ENCODE data around the gene ARID1B.

Gene ARID1B

DNA sequence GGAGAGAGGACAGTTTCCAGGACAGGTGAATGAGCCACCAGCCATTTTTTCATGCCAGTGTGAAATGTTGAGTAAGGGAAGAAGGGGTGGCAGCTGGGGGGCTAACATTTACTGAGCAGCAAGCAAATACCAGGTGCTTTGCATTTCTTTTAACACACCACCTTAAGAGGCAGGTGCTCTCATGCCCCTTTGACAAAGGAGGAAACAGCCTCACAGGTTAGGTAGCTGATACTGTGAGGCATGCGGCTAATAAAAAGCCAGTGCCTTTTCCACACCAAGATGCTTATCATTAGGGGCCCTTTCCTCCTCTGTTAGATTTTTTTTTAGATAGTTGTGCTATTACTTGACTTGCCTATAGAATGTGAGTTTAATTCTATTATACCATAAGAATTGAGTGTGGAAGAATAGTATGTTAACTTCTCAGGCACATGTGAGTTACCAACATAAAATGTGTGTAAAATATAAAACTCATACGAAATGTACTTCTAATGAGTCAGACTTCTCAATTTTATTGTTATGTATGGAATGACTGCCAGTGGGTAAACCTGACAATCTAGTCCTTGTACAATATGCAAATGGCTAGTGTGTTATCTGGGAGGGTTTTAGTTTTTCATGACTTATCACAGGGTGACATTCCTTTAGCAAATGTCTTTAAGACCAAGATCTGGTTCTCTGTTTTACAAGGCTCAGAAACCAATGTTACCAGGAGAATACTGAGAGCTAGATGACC lies 286.2 kb downstream of the ARID1B start:
- no peak for DNase-seq

- DNase-seq, result no peak
Measured at GRCh38 chr6:157063923-157064322, 286.7 kb downstream of the ARID1B start.

DNA sequence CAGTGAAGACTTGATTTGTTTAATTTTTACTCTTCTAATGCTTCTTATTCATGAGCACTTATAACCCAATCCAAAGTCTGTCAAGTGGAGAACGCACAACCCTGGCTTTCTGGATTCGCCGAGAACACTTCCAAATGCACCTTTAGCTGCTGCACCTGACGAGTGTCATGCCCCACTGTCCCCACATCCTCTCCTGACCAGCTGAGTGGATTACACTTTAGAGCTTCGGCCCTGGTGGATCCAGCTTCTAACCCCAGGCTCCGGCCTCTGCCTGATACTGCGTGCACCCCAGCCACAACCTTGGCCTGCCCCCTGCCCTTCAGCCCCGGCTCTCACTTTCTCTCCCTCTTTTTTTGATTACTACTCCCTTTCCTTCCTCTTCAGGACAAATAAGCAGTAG lies 287.3 kb downstream of the ARID1B start:
- DNase-seq, result no peak

DNA sequence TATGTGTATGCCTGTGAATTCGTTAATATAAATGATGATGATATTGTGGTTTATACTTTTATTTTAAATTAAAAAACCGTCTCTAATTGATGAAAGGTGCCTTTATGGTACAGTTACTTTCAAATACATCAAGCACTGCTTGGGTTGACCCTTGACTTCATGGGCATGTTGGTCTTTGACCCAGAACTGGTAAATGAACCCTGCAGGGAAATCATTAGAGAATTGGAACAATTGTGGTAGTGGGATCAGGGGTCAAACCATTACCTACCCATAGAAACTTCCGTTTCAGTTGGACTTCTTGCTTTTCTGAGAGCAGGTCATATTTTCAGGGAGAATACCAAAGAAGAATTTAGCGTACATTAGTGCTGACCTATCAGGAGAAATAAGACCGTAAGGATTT lies 288.2 kb downstream of the ARID1B start:
- no peak for DNase-seq

DNA sequence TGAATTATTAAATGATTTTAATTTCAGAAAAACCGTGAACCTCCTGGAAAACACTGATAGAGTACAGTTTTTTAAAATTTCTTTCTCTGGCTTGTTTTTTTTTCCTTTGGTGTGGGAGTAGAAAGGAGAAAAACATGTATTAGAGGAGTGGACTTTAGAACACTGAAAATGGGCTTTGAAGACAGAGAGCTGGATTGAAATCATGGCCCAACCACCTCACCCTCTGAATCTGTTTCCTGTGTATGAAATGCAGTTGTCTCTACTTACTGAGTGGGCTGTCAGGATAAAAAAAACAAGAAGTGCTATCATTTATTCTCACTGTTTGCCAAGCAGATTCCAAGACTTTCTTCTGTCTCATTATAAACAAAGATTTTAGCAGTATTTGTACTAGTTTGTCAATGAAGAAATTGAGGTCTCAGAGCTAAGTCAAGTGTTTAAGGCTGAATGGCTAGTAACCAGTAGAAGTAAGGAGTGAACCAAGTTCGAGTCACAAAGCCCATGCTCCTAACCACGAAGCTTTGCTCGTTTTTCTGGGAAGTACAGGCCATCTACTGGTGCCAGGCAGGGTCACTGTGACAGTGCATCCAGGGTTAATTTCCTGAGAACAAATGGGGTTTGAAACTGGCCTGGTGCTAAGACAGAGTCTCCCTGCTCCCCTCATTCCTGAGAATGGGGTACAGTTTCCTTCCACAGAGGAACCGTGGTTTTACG lies 289.8 kb downstream of the ARID1B start:
- DNase-seq, result no peak

- DNase-seq, result no peak
Measured at GRCh38 chr6:157067507-157067906, 290.3 kb downstream of the ARID1B start.

DNA sequence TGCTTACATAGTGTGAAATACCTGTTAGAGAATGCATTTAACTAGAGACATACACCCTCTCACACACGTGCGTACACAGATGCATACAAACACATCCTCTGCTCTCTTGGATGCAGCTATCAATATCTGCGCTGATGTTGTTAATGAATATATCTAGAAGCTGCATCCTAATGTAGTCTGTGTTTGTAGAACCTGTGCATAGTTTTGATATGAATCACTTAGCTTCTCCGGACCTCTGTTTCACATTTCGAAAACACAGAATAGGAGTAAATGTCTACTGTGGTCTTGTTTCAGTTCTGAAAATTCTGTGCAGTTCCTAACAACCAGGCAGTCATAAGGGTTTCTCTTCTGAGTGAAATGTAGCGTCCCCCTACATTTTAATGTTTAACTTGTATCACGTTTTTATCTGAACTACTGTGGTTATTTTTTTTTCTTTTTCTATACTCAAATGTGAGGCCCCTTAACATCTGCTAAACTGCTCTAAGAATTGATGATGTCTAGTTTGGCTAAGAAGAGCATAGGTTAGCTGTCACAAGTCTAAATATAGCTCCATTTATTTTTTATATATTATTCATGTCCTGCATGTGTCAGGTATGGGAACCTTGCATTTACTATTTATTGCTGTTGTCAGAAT lies 291.6 kb downstream of the ARID1B start:
- no peak for DNase-seq

DNA sequence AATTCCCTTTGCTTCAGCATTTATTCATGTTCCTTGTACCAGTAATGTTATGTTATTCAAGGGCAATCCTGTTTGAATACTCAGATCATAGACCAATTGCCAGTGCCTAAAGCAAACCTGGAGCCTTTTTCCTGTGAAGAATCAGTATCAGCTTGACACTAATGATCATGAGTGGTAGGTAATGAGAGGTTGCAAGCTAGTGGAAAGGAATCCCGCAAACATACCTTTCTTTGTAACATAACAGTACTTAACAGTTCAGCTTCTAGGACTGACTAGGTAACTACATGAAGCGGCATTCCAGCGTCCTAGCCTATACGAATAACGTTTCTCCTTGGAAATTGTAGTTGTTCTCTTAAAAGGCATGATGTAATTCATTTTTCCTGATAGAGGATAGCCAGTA lies 292.4 kb downstream of the ARID1B start:
- DNase-seq, result no peak

DNA sequence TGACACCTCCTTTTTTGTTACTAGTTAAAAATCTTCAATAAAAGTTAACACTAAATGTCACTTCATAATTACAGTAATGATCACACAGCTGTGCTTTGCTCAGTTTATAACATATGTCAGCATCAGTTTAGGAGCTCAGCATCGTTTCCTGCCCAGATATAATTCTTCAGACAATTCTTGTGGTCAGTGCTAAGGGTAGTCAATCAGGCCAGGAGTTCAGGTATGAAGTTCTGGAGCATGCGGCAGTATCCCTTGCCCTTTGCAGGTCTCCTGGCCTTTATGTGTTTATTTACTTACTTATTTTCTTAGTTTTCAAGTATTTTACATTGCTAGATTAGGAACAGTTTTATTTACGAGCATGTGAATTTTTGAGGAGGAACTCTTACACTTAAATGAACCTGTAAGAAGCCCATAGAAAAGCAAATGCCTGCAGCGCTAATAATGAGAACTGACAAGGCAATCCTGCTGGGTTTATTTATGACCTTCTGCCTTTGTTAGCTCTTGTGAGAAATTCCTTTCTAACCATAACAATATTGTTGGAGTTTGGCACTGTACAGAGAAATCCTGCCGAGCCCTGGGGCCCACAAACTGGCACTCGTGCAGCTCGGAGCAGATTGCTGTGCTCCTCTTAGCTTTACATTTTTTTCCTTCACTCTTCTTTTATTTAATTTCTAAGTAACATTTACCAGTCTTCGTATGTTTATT lies 293.4 kb downstream of the ARID1B start:
- peak; percentile 49 for DNase-seq

DNA sequence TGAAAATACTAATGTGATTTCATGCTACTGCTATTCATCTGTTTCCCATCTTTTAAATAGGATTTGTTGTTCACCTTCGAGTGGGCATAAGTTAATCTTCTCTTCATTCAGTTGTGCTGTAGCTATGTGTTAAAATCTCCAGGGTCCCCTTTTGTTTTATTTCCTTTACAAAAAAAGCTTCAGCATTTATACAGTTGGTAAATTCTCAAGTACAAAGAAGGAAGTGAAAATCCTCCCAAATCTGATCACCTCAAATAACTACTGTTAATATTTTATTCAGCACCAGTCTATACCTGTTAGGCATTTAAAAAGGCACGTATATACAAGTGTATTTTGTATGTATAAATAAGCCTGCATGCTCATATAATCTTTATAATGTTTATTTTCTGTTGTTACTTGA lies 294.9 kb downstream of the ARID1B start:
- DNase-seq, result no peak

GRCh38 chr6:157073596-157073995 lies 296.4 kb downstream of the ARID1B start:
- DNase-seq, result no peak

DNA sequence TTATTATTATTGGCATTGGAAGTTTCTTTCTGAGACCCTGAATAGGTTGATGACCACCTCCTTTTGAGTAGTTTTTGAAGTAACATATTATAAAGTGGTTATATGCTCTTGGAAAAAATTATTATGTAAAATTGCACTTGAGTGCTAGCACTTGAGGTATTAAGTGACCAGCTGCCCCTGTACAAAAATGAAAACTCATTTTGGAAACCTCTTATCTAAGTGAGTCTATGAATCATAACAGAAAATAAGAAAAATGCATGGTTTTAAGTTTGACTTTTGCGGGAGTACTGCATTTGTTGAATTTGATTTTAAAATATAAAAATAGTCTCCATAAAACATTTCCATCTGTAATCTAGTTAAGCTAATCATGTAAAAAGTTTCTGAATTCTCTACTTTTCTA lies 297.8 kb downstream of the ARID1B start:
- no peak for DNase-seq

- no peak for DNase-seq
Measured at GRCh38 chr6:157075549-157076450, 298.6 kb downstream of the ARID1B start.

GRCh38 chr6:157076451-157076822 lies 299.3 kb downstream of the ARID1B start:
- DNase-seq, result no peak

GRCh38 chr6:157077251-157077650 lies 300.1 kb downstream of the ARID1B start:
- no peak for DNase-seq

DNA sequence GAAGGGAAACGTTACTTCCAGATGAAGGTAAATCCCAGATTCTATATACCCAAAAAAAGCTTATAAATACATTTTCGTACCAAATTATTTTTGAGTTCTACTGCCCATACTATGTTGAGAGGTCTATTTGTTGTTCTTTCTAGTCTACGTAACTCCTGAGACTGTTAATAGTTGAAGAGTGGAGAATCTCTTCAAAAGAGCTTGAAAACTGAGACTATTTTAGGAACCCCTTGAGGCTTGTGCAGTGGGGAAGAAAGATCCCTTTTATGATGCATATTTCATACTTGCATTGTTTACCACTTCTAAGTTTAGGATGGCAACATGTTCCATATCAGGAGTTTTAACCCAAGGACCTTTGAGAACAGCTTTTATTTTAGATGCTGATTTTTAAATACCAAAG lies 301.1 kb downstream of the ARID1B start:
- DNase-seq, result no peak

DNA sequence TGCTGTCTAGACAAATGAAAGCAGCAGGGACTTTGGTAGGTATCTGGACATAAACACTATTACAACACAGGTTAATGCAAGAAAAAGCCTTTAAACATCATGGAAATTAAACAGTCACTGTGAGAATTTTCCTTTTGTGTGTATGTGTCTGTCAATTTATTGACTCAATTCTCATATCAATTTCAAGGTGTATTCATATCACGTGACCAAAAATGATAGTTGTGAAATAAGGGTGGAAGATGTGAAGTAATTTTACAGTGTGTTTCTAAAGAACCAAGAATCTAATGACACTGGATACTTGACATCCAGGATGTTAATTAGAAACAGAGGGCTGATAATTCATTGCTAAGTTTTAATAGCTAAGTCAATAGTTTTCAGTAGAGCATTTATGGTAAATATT lies 302.1 kb downstream of the ARID1B start:
- DNase-seq, result no peak

GRCh38 chr6:157079771-157080170 lies 302.6 kb downstream of the ARID1B start:
- no peak for DNase-seq

DNA sequence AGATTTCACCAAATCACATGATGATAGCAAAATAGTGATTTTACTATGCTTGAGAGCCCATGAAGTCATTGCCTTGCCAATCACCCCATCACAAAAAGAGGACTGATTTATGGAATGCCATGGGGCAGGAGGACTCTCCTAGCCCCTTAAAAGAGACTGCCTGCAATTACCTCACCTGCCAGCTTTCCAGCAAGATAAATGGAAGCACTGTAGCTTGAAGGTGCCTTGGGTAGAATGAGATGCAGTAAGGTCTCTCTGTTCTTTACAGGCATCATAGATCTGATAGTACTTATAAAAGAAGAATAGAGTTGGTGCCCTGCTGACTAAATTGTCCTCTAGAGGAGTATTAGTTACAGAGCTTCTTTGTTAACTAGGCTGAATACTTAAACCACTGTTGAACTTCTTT lies 303.8 kb downstream of the ARID1B start:
- no peak for DNase-seq

GRCh38 chr6:157083343-157083742 lies 306.2 kb downstream of the ARID1B start:
- no peak for DNase-seq

- DNase-seq, result no peak
Measured at GRCh38 chr6:157086632-157087031, 309.5 kb downstream of the ARID1B start.

DNA sequence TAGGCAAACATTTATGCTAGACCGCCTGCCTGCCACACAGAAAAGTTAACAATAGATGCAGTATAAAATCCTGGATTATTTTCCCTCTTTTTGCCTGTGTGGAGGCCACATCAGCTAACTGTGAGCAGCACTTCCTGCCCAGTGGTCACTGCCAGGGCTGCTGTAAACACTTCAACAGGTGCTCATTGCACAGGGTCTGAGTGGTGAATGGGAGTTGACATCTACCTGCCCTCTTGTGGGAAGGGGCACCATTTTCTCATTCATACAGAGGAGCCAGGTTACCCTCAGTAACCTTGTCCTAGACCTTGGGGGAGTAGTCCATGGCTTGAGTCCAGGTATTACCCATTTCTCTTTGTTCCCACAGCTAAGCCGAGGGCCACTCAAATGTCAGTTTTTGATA lies 310.8 kb downstream of the ARID1B start:
- DNase-seq, result no peak

DNA sequence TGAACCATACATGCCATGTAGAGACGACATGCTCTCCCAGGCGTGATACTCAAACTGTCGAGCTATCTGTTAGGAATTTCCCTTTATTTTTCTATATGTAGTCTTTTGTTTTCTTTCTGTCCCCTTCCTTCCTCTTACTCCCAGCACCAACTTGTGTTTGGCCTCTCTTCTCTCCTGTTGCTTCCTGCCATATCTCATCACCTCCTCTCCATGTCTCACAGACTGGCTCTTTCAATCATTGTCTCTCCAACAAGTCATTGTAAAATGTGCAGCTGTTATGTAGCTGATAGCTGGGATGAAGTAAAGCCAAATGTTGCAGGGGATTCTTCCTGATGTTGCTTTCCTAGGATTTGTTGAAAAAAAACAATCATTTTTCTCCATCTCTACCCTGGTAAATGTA lies 311.7 kb downstream of the ARID1B start:
- DNase-seq, result no peak
